Measurements from ENCODE around the gene PRCC.
A peak's percentile ranks its signal among the peaks of the same experiment; 100 is the strongest.

PRCC gene

GRCh38 chr1:156845055-156845952, 78.0 kb downstream of the PRCC start:
- in situ Hi-C loops (cut with HindIII; ENCODE audit: low sequenced_read_pairs) = no loop called here
- H3K4me3 ChIP-seq (ENCODE audit: low read depth, low read length) = no peak overlapping the region
- DNase-seq (ENCODE audit: low read depth) = no peak
- TF ChIP-seq CTCF (IDR thresholded peaks at IDR 0.05; ENCODE audit: low read depth, low read length, missing control alignments) = no peak

- TF ChIP-seq CTCF (IDR thresholded peaks at IDR 0.05; ENCODE audit: low read depth, low read length, missing control alignments) = no peak
- no peak for DNase-seq (ENCODE audit: low read depth)
- H3K4me3 ChIP-seq (ENCODE audit: low read depth, low read length) = no peak overlapping the region
- in situ Hi-C loops (cut with HindIII; ENCODE audit: low sequenced_read_pairs) = no loop called here
Measured at GRCh38 chr1:156845953-156846545, 78.7 kb downstream of the PRCC start.

DNA sequence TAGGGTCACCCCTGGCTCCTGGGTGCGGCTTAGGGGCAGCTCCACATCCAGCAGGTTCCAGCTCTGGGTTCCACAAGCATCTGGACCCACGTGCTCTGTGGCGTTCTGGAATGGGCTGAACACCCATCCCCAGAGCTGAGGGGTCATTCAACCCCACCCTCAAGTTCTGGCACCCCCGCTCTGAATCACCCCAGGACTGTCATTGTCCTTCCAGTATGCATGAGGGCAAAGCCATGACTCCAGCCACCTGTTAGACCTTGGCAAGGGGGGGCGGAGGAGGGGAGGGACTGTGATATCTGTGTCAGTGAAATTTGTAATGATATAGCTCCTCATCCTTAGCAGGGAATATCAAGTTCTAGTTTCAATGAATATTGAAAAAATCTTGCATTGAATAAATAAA, 79.3 kb downstream of the PRCC start:
- TF ChIP-seq CTCF (IDR thresholded peaks at IDR 0.05; ENCODE audit: low read depth, low read length, missing control alignments) = no peak

GRCh38 chr1:156847591-156848460, 80.5 kb downstream of the PRCC start:
- H3K4me3 ChIP-seq (ENCODE audit: low read depth, low read length) = no peak overlapping the region
- in situ Hi-C loops (cut with HindIII; ENCODE audit: low sequenced_read_pairs) = no loop called here
- no peak for DNase-seq (ENCODE audit: low read depth)
- no peak for TF ChIP-seq CTCF (IDR thresholded peaks at IDR 0.05; ENCODE audit: low read depth, low read length, missing control alignments)

More for the DNA sequence above, 79.3 kb downstream of the PRCC start:
- in situ Hi-C loops (cut with HindIII; ENCODE audit: low sequenced_read_pairs) = no loop called here
- DNase-seq (ENCODE audit: low read depth) = no peak
- no peak overlapping the region for H3K4me3 ChIP-seq (ENCODE audit: low read depth, low read length)

DNA sequence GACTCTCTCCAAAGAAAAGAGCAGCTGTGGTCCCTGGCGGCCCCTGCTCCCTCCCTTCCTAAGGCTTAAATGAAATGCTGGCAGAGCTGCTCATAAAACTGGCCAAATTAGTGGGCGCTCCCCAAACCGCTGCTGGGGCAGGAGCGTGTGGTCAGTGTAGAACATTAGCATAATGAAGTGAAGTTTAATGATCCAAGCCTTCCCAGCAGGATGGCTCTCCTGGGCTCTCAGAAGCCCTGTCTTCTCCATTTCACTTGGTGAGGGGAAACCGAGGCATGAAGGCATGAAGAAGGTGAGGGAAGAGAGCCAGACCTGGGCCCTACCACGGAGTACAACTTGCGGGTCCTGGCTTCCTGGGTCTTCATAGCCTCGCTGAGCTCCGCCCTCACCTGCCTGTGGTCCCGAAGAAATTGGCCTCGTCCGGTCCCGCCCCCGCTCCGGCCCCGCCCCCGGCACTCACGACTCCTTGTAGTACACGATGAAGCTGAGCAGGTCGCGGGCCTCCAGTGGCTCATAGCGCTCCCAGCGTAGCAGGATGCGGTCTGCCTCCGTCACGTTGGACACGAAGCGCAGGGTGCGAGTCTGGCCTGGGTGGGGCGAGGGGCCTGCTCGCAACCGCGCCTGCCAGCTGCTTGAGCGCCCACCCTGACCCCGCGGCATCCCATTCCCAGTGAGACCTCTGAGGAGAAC, 81.3 kb downstream of the PRCC start:
- DNase-seq (ENCODE audit: low read depth) = peak; percentile 70
- H3K4me3 ChIP-seq (ENCODE audit: low read depth, low read length) = no peak overlapping the region
- no peak for TF ChIP-seq CTCF (IDR thresholded peaks at IDR 0.05; ENCODE audit: low read depth, low read length, missing control alignments)
- in situ Hi-C loops (cut with HindIII; ENCODE audit: low sequenced_read_pairs) = no loop called here

DNA sequence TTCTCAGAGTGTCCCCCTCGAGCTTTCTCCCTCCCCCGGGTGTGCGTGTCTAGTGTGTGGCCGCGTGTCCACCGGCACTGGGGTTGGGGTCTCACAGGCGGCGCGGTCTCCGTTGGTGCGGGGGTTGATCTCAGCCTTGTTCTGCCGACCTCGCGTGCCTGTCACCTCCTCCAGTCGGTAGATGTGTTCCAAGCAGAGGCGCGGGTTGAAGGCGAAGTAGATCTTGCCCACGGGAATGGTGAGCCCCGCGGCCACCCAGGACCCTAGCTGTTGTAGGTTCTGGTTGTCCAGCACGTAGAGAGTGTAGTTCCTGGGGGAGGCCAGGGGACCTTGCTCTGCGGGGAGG, 81.8 kb downstream of the PRCC start:
- in situ Hi-C loops (cut with HindIII; ENCODE audit: low sequenced_read_pairs) = no loop called here
- DNase-seq (ENCODE audit: low read depth) = no peak
- TF ChIP-seq CTCF (IDR thresholded peaks at IDR 0.05; ENCODE audit: low read depth, low read length, missing control alignments) = no peak
- no peak overlapping the region for H3K4me3 ChIP-seq (ENCODE audit: low read depth, low read length)
